Spleen (tissue), 7 donors: Measurements from ENCODE around the gene RUFY3.

Source experiments
- POLR2A ChIP-seq, 3 donors: fragments of 450-650 bp; IDR thresholded peaks; one replicate each; pipeline ENCODE4 v1.5.1; 2017; ENCODE audit warnings: antibody characterized with exemption in 3 of 3, mild to moderate bottlenecking in 1 of 3
- TF ChIP-seq, protein P1 (sequence below), 11 experiments: fragments of 200-600 bp in 7 of 11; fragments of 450-650 bp in 4 of 11; sonication (generic) in 4 of 11; IDR thresholded peaks in 8 of 11; conservative IDR thresholded peaks in 3 of 11; 1 replicate in 7 of 11; 2 replicates in 4 of 11; pipeline versions ENCODE4 v1.4.0 to v1.8.0; 2016 to 2021; ENCODE audit warnings: antibody characterized with exemption in 11 of 11, inconsistent platforms in 4 of 11, mild to moderate bottlenecking in 1 of 11
- donor health status: DM: no; HTN: no; CAD: no; lungs with moderate emphysema.
- donor health status: DM: no; HTN: no; CAD: no.
- donor health status: DM: no; HTN: no; CAD: no.

- TF ChIP-seq, protein P1, sequence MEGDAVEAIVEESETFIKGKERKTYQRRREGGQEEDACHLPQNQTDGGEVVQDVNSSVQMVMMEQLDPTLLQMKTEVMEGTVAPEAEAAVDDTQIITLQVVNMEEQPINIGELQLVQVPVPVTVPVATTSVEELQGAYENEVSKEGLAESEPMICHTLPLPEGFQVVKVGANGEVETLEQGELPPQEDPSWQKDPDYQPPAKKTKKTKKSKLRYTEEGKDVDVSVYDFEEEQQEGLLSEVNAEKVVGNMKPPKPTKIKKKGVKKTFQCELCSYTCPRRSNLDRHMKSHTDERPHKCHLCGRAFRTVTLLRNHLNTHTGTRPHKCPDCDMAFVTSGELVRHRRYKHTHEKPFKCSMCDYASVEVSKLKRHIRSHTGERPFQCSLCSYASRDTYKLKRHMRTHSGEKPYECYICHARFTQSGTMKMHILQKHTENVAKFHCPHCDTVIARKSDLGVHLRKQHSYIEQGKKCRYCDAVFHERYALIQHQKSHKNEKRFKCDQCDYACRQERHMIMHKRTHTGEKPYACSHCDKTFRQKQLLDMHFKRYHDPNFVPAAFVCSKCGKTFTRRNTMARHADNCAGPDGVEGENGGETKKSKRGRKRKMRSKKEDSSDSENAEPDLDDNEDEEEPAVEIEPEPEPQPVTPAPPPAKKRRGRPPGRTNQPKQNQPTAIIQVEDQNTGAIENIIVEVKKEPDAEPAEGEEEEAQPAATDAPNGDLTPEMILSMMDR (IDR thresholded peaks at IDR 0.05 in 8 of 11, conservative IDR thresholded peaks at IDR 0.05 in 3 of 11) = no peak
- TF ChIP-seq POLR2A (IDR thresholded peaks at IDR 0.05) = no peak
Observed at GRCh38 chr4:70712150-70712549, 9.6 kb upstream of the RUFY3 start.
